Measurements from ENCODE around the gene CDC25B. TPM values are rescaled to one million over a fixed set of nuclear protein-coding genes. Genes with fewer than 3 reads are reported as not detected.
A peak's percentile ranks its signal among the peaks of the same experiment; 100 is the strongest.
"Not testable (repeated sequence)": the region's sequence is repeated elsewhere in the genome, so short reads cannot be mapped to it uniquely, and the experiment has no call there.

Gene CDC25B
- total and polyA plus RNA-seq, 8 donors: 9.4 to 56.5 (median 25.1) TPM

- intact Hi-C loops (cut with DNase I; ENCODE audit: low total_unique reads): no loop called here
- H3K27ac ChIP-seq: no peak overlapping the region
- no peaks in the 10 kb centered on the region for H3K9me3 ChIP-seq
- peaks cover 5 to 11% (median 7%) of the 10 kb centered on the region in 4 donors for H3K4me1 ChIP-seq
- no peak overlapping the region for H3K4me3 ChIP-seq
- TF ChIP-seq POLR2AphosphoS5 (IDR thresholded peaks at IDR 0.05) (no peak), EP300 (IDR thresholded peaks at IDR 0.05) (no peak)
- WGBS, 5 donors: 73 to 84% (median 77%) methylated on average over 7 of the region's 7 CpGs
- peak in 1 of 2 donors; percentile 12 for DNase-seq
- H3K36me3 ChIP-seq: peaks cover 32 to 76% (median 68%) of the 10 kb centered on the region in 4 donors
- H3K27me3 ChIP-seq: no peaks in the 10 kb centered on the region
Observed at GRCh38 chr20:3825526-3825925, 29.4 kb downstream of the CDC25B start.

DNA sequence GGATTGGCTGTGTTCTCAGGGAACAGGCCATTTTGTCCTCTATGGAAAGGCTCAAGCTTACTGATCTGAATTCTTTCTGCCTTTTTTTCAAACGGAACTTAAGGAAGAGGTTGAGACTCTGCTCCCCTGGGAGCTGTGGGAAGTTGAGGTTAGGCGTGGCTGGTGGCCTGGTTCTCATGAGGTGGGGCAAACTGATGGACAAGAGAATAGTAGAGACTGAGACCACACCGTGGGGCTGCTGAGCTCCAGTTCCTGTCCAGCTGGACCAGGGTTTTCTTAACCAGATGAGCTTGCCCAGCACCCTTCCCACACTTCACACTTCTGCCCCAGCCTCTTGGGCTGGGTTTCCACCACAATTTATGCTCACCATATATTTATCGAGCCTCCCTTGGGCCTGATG, 30.3 kb downstream of the CDC25B start:
- 77 to 86% (median 78%) methylated on average over 4 of the region's 4 CpGs for WGBS, 5 donors
- no peak for DNase-seq
- TF ChIP-seq POLR2A (IDR thresholded peaks at IDR 0.05): no peak
- no peak for TF ChIP-seq POLR2AphosphoS5 (IDR thresholded peaks at IDR 0.05)
- no peak for TF ChIP-seq EP300 (IDR thresholded peaks at IDR 0.05)
- TF ChIP-seq, protein P1, sequence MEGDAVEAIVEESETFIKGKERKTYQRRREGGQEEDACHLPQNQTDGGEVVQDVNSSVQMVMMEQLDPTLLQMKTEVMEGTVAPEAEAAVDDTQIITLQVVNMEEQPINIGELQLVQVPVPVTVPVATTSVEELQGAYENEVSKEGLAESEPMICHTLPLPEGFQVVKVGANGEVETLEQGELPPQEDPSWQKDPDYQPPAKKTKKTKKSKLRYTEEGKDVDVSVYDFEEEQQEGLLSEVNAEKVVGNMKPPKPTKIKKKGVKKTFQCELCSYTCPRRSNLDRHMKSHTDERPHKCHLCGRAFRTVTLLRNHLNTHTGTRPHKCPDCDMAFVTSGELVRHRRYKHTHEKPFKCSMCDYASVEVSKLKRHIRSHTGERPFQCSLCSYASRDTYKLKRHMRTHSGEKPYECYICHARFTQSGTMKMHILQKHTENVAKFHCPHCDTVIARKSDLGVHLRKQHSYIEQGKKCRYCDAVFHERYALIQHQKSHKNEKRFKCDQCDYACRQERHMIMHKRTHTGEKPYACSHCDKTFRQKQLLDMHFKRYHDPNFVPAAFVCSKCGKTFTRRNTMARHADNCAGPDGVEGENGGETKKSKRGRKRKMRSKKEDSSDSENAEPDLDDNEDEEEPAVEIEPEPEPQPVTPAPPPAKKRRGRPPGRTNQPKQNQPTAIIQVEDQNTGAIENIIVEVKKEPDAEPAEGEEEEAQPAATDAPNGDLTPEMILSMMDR (IDR thresholded peaks at IDR 0.05): no peak
- Histone ChIP-seq H3K27ac (no peak overlapping the region), H3K36me3 (peaks cover 32 to 76% (median 68%) of the 10 kb centered on the region in 4 donors), H3K4me1 (peaks cover 2 to 6% (median 3%) of the 10 kb centered on the region in 4 donors), H3K4me3 (no peak overlapping the region), H3K27me3 (no peaks in the 10 kb centered on the region), H3K9me3 (no peaks in the 10 kb centered on the region)
- intact Hi-C loops (cut with DNase I; ENCODE audit: low total_unique reads): no loop called here

DNA sequence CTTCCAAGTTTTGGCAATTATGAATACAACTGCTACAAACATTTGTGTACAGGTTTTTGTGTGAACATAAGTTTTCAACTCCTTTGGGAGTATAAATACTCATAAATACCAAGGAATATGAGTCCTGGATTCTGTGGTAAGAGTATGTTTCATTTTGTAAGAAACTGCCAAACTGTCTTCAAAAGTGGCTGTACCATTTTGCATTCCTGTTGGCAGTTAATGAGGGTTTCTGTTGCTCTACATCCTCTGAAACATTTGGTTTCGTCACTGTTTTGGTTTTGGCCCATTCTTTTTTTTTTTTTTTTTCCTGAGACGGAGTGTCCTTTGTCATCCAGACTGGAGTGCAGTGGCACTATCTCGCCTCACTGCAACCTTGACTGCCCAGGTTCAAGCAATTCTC, 32.7 kb downstream of the CDC25B start:
- no peak for DNase-seq
- 88 to 96% (median 93%) methylated on average over 3 of the region's 3 CpGs for WGBS, 5 donors
- intact Hi-C loops (cut with DNase I; ENCODE audit: low total_unique reads): no loop called here
- no peaks in the 10 kb centered on the region for H3K27me3 ChIP-seq
- peaks cover 21 to 60% (median 48%) of the 10 kb centered on the region in 4 donors for H3K36me3 ChIP-seq
- H3K9me3 ChIP-seq: no peaks in the 10 kb centered on the region
- no peak overlapping the region for H3K27ac ChIP-seq
- H3K4me3 ChIP-seq: no peak overlapping the region
- no peaks in the 10 kb centered on the region for H3K4me1 ChIP-seq
- no peak for TF ChIP-seq POLR2AphosphoS5 (IDR thresholded peaks at IDR 0.05)
- no peak for TF ChIP-seq EP300 (IDR thresholded peaks at IDR 0.05)
- no peak for TF ChIP-seq POLR2A (IDR thresholded peaks at IDR 0.05)
- TF ChIP-seq, protein P1 (IDR thresholded peaks at IDR 0.05): no peak

- H3K27me3 ChIP-seq; intact Hi-C loops (cut with DNase I; ENCODE audit: low total_unique reads); H3K4me3 ChIP-seq; H3K27ac ChIP-seq; H3K9me3 ChIP-seq; H3K4me1 ChIP-seq; DNase-seq: not testable (repeated sequence)
- peaks cover 10 to 49% (median 37%) of the 10 kb centered on the region in 4 donors for H3K36me3 ChIP-seq
- WGBS, 5 donors: 93 to 98% (median 95%) methylated on average over 5 of the region's 5 CpGs
Observed at GRCh38 chr20:3829891-3830290, 33.8 kb downstream of the CDC25B start.

GRCh38 chr20:3836132-3836531, 40.0 kb downstream of the CDC25B start:
- DNase-seq: no peak
- no peak overlapping the region for H3K27ac ChIP-seq
- no peak overlapping the region for H3K4me3 ChIP-seq
- peaks cover 0 to 19% (median 7%) of the 10 kb centered on the region in 4 donors for H3K36me3 ChIP-seq
- TF ChIP-seq, protein P1 (IDR thresholded peaks at IDR 0.05): no peak
- TF ChIP-seq POLR2A (IDR thresholded peaks at IDR 0.05) (no peak), EP300 (IDR thresholded peaks at IDR 0.05) (no peak), POLR2AphosphoS5 (IDR thresholded peaks at IDR 0.05) (no peak)
- intact Hi-C loops (cut with DNase I; ENCODE audit: low total_unique reads): no loop called here
- H3K4me1 ChIP-seq: no peaks in the 10 kb centered on the region
- WGBS, 5 donors: 95 to 97% (median 97%) methylated on average over 4 of the region's 4 CpGs
- no peaks in the 10 kb centered on the region for H3K9me3 ChIP-seq
- no peaks in the 10 kb centered on the region for H3K27me3 ChIP-seq

All from stomach (tissue), 9 donors.